ENCODE results near the gene CD200R1. TPM values are rescaled to one million over a fixed set of nuclear protein-coding genes. Genes with fewer than 3 reads are reported as not detected.

The CD200R1 gene, protein sequence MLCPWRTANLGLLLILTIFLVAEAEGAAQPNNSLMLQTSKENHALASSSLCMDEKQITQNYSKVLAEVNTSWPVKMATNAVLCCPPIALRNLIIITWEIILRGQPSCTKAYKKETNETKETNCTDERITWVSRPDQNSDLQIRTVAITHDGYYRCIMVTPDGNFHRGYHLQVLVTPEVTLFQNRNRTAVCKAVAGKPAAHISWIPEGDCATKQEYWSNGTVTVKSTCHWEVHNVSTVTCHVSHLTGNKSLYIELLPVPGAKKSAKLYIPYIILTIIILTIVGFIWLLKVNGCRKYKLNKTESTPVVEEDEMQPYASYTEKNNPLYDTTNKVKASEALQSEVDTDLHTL
- 1 to 10 TPM in 2 of 4 donors, under 1 TPM in 2; 0.75 to 2.1 (median 0.99) TPM for total RNA-seq

DNA sequence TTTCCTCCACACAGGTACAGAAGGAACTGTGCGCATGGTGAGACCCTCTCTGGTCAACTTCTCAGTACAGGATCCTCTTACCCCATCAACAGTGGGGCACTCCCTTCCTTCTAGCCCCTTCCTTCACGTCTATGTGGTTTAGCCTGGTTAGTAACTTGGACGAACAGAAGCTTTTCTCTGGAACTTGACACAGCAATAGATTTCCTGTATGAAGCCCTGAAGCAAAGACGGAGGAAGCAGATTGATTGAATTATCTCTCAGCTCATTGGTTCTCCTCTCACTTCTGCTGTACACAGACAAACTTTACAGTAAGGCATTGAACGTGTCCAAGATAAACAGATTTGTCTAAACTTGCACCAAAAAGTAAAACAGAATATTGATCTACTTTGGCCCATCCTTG lies at the start of gene CD200R1:
TSS of gene CD200R1 (minus strand) at position 210 of the 400 bp plus-strand sequence. CDS start 246 bp downstream, outside the sequence.
- Histone ChIP-seq H3K36me3 (no peaks in the 10 kb centered on the region), H3K27me3 (no peaks in the 10 kb centered on the region), H3K27ac (no peak within 1 kb of the TSS), H3K9me3 (no peaks in the 10 kb centered on the region), H3K4me1 (no peaks in the 10 kb centered on the region), H3K4me3 (replicated peaks in 1 of 3) (no peak within 1 kb of the TSS)
- TF ChIP-seq, protein P1, sequence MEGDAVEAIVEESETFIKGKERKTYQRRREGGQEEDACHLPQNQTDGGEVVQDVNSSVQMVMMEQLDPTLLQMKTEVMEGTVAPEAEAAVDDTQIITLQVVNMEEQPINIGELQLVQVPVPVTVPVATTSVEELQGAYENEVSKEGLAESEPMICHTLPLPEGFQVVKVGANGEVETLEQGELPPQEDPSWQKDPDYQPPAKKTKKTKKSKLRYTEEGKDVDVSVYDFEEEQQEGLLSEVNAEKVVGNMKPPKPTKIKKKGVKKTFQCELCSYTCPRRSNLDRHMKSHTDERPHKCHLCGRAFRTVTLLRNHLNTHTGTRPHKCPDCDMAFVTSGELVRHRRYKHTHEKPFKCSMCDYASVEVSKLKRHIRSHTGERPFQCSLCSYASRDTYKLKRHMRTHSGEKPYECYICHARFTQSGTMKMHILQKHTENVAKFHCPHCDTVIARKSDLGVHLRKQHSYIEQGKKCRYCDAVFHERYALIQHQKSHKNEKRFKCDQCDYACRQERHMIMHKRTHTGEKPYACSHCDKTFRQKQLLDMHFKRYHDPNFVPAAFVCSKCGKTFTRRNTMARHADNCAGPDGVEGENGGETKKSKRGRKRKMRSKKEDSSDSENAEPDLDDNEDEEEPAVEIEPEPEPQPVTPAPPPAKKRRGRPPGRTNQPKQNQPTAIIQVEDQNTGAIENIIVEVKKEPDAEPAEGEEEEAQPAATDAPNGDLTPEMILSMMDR (IDR thresholded peaks at IDR 0.05), result no peak
- no peak for TF ChIP-seq POLR2A (IDR thresholded peaks at IDR 0.05)
- no peak for DNase-seq
- intact Hi-C loops (cut with DNase I), result loop anchor here (10.0 kb wide), 2 partner anchors 160 to 390 kb away; no protein-coding TSS in a partner anchor
- 71 to 78% methylated on average over 5 of the region's 5 CpGs for WGBS, 2 donors

DNA sequence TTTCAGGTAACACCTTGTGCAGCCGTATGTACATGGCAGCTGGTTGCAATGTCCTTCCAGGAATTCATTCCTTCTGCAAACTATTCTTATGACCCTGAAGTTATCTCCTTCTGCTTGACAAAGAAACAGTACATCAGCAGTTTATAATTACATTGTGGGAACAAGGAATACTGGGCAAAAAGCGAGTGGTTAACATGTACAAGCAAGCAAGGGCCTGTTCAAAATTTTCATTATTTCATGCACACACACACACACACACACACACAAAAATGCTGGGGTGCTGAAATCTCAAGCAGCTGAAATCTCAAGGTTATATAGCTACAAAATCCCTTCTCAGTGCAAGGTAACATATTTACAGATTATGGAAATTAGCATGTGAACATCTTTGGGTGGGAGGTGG lies 46.6 kb upstream of the CD200R1 start:
- no peaks in the 10 kb centered on the region for H3K36me3 ChIP-seq
- intact Hi-C loops (cut with DNase I), result no loop called here
- H3K27ac ChIP-seq, result no peak overlapping the region
- TF ChIP-seq POLR2A (IDR thresholded peaks at IDR 0.05), result no peak
- TF ChIP-seq, protein P1 (IDR thresholded peaks at IDR 0.05), result no peak
- WGBS, 2 donors, result 89 to 95% methylated on average over 2 of the region's 2 CpGs
- peaks cover 10 to 12% of the 10 kb centered on the region in 2 donors for H3K4me1 ChIP-seq
- no peak for DNase-seq
- H3K4me3 ChIP-seq (replicated peaks in 1 of 3), result no peak overlapping the region
- no peaks in the 10 kb centered on the region for H3K27me3 ChIP-seq
- no peaks in the 10 kb centered on the region for H3K9me3 ChIP-seq

DNA sequence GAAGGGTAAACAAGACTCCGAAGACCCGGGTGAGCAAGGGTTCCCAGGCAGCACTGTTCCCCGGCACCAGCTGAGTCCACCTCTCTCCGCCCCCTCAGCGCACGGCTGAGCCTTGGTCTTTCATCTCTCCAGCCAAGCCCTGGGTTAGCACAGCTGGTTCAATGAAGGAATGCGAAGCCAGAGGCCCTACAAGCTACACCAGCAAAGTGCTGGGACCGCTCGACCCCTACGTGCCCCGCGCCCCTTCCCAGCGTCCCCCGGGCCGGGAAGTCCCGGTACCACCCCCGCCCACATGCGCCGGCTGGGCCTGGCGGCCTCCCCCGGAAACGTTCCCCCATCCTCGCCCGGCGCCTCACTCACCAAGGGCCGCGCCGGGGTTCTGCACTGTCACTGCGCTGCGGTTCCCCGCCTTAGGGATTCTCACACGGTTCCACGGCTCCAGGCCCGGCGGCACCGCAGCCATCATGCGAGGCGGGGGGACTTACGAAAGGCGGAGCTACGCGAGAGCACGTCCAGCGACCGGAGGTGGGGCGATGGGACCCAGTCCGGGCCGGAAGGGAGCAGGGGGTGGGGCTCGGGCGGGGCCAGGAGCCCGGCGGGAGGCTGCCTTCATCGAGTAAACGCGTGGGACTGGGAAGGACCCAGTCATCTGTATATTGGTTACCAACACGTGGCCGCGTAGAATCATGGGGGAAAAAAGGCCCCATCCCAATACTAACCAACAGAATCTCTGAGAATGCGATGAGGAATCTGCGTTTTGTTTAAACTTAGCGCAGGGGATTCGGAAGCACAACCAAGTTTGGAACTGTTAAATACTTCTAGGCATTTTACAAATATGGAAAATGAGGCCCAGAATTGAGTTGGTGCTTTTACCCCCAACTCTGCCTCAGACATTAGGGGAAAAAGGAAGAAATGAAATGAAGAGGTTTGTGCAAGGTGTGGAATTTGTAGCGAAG lies 44.6 kb upstream of the CD200R1 start:
- WGBS, 2 donors, result 6 to 7% methylated on average over 26 to 33 of the region's 63 CpGs
- intact Hi-C loops (cut with DNase I), result no loop called here

DNA sequence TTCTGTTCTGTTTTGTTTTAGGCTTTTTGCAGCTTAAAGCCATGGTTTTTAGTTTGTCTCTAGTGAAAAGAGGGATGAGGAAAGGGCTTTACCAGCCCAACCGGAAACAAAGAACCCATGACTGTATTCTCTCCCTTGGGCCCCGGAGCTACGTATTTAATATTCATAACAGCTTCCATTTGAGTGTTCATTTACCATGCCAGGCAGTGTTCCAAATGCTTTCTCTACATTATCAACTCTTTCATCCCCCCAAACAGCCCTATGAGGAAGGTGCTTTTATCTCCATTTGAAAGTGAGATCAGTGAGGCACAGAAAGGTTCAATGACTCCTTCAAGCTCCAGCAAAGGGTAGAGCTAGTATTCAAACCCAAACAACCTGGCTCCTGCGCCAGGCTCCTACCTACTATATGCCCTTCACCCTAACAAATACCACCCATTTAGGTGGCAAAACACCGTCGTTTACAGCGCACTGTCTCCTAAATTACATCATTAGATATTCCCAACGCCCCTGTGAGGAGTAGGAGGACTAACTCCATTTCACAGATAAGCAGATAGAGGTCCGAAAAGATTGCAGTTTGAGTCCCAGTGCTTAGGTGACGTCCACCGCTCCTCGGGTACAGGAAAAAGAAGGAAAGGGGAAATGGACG lies 43.8 kb upstream of the CD200R1 start:
- no peaks in the 10 kb centered on the region for H3K27me3 ChIP-seq
- H3K27ac ChIP-seq, result peak overlapping the region; percentile 76 to 93 (median 88)
- H3K4me3 ChIP-seq (replicated peaks in 1 of 3), result peak overlapping the region; percentile 65 to 98 (median 77)
- intact Hi-C loops (cut with DNase I), result no loop called here
- 8 to 9% methylated on average over 13 of the region's 13 CpGs for WGBS, 2 donors
- peaks cover 10 to 12% of the 10 kb centered on the region in 2 donors for H3K4me1 ChIP-seq
- no peak for TF ChIP-seq POLR2A (IDR thresholded peaks at IDR 0.05)
- TF ChIP-seq, protein P1 (IDR thresholded peaks at IDR 0.05), result no peak
- DNase-seq, result no peak
- H3K36me3 ChIP-seq, result no peaks in the 10 kb centered on the region
- no peaks in the 10 kb centered on the region for H3K9me3 ChIP-seq

More for the DNA sequence above, 44.6 kb upstream of the CD200R1 start:
- Histone ChIP-seq H3K4me3 (replicated peaks in 1 of 3) (peak overlapping the region; percentile 65 to 98 (median 77)), H3K4me1 (peaks cover 10 to 12% of the 10 kb centered on the region in 2 donors), H3K36me3 (no peaks in the 10 kb centered on the region), H3K27ac (peak overlapping the region; percentile 76 to 93 (median 88)), H3K27me3 (no peaks in the 10 kb centered on the region), H3K9me3 (no peaks in the 10 kb centered on the region)
- TF ChIP-seq, protein P1 (IDR thresholded peaks at IDR 0.05), result no peak
- TF ChIP-seq POLR2A (IDR thresholded peaks at IDR 0.05), result peak in 1 of 2 donors; percentile 70
- DNase-seq, result peak; percentile 90 to 91
